Upper lobe of left lung (tissue), 4 donors: ENCODE measurements around the gene ORM2.

ENCODE experiments used
- CTCF ChIP-seq, 6 experiments: fragments of 450-650 bp in 4 of 6; fragments of 200-600 bp in 2 of 6; sonication (generic) in 2 of 6; IDR thresholded peaks; one replicate each; pipeline ENCODE4 v1.5.1; 2016 to 2019; ENCODE audit warnings: antibody characterized with exemption in 6 of 6
- POLR2A ChIP-seq, 4 donors: fragments of 450-650 bp; IDR thresholded peaks; one replicate each; pipeline ENCODE4 v1.5.1; 2016 to 2017; ENCODE audit warnings: antibody characterized with exemption in 4 of 4, mild to moderate bottlenecking in 2 of 4

- TF ChIP-seq CTCF (IDR thresholded peaks at IDR 0.05) (peak; percentile 64 to 79 (median 71)), POLR2A (IDR thresholded peaks at IDR 0.05) (no peak)
Observed at GRCh38 chr9:114339130-114339908, 9.7 kb downstream of the ORM2 start.
